DMS53 (cell line): ENCODE data around the gene VAV1.

ENCODE experiments used
- DNase-seq: peaks from one replicate; lab custom pipeline; 2025; lab: John Stamatoyannopoulos, UW

The VAV1 gene, protein sequence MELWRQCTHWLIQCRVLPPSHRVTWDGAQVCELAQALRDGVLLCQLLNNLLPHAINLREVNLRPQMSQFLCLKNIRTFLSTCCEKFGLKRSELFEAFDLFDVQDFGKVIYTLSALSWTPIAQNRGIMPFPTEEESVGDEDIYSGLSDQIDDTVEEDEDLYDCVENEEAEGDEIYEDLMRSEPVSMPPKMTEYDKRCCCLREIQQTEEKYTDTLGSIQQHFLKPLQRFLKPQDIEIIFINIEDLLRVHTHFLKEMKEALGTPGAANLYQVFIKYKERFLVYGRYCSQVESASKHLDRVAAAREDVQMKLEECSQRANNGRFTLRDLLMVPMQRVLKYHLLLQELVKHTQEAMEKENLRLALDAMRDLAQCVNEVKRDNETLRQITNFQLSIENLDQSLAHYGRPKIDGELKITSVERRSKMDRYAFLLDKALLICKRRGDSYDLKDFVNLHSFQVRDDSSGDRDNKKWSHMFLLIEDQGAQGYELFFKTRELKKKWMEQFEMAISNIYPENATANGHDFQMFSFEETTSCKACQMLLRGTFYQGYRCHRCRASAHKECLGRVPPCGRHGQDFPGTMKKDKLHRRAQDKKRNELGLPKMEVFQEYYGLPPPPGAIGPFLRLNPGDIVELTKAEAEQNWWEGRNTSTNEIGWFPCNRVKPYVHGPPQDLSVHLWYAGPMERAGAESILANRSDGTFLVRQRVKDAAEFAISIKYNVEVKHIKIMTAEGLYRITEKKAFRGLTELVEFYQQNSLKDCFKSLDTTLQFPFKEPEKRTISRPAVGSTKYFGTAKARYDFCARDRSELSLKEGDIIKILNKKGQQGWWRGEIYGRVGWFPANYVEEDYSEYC

DNA sequence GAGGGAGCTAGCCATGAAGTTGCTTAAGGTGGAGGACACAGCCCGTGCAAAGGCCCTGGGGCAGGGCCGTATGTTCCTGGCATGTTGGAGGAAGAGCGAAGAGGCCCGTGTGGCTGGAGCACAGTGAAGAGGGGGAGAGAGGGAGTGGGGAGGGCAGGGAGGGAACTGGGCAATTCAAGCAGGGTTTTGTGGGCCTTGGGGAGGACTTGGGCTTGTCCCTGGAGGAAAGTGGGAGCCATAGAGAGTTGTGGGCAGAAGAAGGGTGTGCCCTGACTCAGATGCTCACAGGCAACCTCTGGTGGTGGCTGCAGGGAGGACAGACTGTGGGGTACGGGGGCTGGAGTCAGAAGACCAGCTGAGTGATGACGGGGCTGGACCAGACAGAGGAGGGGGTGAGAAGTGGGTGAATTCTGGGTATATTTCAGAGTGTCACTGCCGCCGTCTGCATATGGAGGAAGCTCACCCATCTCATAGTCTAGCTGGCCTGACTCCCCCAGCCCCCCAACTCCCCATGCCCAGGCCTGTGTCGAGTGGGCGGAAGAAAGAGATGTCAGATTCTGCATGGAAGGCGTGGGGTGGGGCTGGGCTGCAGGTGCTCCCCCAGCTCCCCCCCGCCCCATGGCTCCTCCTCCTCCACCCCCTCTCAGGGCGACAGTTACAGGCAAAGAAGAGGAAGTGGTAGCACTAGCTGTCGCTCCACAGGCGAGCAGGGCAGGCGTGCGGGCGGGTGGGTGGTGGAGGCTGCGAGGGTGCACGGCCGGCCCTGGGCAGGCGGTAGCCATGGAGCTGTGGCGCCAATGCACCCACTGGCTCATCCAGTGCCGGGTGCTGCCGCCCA, at the start of gene VAV1:
Gene VAV1 (plus strand): TSS at position 681 of the 838 bp plus-strand sequence. CDS start 100 bp downstream, at position 781.
- DNase-seq = no peak

DNA sequence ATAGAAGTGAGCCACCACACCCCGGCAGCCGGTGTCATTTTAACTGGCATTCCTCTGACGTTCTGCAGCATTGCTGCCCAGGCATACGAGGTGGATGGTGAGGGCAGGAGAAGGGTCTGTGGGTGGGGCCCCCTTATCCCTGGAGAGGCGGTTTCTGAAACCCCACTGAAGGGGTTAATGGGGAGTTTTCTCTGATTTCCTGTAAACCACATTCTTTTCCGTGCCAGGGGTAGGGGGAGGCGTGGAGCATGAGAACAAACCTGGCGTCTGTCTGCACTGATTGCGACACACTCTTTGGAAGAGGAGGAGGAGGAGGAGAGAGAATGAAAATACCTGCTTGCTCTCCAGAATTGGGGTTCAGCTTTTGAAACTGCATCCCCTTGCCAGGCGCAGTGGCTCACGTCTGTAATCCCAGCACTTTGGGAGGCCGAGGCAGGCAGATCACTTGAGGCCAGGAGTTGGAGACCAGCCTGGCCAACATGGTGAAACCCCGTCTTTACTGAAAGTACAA, 49.3 kb upstream of the VAV1 start:
- DNase-seq = no peak

DNA sequence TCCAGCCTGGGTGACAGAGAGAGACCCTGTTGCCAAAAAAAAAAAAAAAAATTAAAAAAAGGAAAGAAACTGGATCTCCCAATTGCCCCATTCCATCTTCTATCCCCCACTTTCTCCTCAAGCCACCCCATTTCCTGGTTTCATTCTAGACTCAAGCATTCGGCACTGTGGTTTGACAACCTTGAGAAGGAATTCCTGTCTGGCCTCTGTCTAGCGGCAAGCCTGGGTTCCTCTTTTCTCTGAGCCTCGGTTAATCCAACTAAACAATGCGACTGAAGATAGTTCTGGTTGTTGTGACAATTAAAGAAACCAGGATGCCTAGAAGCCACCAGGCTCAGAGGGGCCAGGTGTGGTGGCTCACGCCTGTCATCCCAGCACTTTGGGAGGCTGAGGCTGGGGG, 48.8 kb upstream of the VAV1 start:
- DNase-seq = no peak

DNA sequence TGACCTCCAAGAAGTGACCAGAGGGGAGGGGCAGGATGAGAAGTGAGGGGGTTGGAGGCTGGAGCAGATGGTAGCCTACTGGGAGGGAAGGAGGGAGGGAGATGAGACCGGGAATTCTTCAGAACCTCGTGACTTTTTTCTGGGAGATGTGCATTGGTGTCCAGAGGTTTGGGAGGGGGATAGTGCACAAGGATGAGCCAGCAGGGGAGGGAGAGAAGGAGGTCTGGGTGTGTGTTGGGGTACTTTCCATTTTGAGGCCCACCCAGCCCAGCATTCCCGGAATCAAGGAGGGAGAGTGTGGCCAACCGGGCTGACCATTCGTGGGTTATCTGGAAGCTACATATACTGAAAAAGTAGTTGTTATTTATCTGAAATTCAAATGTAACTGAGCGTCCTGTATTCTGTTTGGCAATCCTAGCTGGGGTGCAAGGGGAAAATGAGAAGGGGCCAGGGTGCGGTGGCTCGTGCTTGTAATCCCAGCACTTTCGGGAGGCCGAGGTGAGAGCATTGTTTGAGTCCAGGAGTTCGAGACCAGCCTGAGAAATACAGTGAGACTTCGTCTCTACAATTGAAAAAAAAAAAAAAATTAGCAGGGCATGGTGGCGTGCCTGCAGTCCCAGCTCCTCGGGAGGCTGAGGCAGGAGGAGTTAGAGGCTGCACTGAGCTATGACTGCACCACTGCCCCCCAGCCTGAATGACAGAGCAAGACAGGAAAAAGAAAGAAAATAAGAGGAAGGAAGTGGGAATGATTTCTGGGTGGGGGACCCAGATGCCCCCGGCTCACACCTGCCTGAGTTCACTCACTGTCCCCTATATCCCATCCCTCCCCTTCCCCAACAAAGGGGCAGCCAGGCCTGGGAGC, 47.6 kb upstream of the VAV1 start:
- no peak for DNase-seq

DNA sequence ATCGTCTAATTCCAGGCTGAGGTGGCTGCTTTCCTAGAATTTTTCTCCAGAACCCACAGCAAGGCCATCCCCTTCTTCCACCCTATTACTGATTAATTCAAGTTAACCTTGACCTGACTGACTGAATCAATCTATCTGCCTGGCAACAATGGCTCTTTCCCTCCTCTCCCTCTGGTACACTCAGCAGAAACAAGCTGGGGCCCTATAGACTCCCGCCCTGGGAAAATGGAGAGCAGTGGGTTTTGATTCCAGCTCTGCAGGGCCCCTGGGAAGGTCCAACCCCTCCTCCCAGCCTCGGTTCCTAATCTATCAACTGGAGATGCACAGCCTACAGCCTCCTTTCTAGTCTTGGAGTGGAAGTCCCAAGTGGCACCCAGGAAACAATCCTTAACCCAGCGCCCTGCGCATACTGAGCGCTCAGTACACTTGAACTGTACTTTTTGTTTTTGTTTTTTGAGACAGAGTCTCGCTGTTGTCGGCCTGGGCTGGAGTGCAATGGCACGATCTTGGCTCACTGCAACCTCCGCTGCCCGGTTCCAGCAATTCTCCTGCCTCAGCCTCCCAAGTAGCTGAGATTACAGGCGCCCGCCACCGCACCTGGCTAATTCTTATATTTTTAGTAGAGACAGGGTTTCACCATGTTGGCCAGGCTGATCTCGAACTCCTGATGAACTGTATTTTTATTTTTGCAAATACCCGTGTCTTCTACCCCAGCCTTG, 46.8 kb upstream of the VAV1 start:
- DNase-seq = no peak

DNA sequence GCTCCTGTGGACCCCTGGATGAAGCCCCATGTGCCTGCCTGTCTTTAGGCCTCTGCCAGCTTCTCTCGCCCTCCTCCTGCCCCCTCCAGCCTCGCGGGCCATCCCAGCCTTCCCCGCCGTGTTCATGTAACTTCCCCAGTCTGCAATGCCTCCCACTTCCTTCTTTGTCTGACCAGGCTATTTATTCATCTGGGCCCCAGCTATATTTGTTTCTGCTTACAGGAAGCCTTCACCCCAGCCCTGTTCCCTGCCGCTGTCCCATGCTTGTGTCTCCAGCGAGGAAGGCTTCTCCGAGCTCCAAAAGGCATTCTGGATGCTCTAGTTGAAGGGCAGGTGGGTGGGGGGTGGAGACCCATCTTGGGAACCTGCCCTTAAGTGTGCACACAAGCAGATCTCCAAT, 44.2 kb upstream of the VAV1 start:
- DNase-seq = peak; percentile 12

DNA sequence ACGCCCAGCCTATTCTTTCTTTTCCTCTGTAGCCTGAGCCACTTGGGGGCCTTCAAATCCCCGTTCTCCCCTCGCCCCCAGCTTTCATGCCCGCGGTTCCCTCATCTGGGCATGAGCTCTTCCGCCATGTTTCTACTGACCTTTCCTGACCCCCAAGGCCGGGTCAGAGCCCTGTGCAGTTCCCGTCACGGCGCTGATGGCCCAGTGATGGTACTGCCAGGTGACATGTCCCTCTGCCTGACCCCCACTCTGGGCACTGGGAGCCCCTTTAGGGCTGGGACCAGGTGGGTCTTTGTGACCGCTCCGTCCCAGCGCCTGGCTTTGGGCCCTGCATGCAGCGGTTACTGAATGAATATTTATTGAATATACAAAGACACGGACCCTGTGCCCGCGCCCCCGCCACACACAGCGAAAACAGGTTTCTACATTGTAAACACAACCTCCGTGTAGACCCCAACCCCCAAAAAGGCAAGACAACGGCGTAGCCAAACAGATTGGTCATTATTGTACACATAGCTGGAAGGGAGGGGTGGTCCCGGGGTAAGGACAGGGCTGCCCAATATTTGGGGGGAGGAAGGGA, 42.8 kb upstream of the VAV1 start:
- no peak for DNase-seq

DNA sequence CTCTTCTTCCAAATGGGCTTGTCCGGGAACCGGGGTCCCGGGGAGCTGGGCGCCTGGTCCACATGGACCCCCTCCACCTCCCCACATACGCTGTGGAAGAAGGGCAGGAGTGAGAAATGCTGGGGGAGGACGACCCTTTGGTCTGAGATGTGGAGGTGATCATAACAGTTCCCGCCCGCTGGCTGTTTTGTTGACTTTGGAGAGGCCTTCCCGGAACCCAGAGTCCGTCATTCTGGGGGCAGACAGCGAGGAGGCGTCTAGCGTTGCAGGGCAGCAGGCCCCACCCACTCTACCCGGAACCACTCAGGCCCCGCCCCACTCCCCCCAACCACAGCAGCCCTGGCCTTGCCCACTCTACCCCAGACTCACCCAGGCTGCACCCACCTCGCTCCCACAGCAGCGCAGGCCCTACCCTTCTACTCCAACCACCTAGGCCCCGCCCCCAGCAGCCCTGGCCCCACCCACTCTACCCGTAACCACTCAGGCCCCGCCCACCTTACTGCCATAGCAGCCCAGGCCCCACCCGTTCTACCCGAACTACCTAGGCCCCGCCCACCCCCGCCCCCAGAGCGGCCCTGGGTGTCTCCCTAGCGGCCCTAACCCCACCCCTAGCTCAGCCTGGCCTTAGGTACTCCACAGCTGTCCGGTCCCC, 42.2 kb upstream of the VAV1 start:
- no peak for DNase-seq

DNA sequence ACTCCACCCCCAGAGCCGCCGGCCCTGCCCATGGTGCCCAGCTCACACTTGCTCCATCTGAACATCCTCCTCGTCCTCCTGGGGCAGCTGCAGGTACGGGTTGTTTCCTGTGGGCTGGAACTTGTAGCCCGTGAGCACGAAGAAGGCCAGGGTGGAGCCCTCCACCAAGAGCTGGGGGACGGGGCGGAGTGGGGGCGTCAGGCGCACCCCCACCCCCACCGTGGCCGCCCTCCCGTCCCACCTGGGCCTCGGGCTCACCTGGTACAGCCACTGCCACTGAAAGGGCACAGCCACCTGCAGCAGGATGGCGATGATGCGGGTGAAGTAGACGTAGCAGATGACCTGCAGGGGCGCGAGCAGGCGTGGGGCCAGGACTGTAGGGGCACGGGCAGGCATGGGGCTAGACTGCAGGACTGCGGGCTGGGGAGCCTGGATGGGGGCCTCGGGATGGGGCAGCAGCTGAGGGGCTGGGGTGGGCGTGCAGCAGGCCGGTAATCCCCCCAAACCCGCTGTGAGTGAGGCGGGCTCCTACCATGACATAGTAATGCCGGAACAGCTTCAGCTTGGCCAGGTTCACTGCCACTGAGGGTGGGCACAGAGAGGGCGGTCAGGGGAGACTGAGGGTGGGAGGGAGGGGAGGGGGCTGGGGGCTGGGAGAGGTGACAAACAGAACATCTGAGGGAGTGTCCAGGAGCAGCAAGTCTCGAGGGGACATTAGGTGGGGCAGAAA, 41.4 kb upstream of the VAV1 start:
- no peak for DNase-seq

DNA sequence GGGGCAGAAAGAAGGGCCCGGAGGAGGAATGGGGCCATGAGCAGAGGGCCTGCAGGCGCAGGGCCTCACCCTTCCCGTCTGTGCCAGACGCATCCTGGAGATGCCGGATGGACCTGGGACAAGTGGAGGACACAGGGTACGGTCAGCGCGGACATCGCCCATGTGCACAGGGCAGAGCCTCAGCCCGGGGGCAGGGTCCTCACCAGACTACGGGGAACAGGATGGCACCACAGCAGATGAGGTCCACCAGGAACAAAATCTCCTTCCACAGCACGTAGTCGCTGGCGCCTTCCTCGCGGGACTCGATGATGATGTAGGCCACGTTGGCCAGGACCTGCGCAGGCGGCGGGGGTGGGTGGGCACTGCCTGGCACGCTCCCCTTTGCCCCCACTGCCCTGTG, 40.7 kb upstream of the VAV1 start:
- DNase-seq = no peak

DNA sequence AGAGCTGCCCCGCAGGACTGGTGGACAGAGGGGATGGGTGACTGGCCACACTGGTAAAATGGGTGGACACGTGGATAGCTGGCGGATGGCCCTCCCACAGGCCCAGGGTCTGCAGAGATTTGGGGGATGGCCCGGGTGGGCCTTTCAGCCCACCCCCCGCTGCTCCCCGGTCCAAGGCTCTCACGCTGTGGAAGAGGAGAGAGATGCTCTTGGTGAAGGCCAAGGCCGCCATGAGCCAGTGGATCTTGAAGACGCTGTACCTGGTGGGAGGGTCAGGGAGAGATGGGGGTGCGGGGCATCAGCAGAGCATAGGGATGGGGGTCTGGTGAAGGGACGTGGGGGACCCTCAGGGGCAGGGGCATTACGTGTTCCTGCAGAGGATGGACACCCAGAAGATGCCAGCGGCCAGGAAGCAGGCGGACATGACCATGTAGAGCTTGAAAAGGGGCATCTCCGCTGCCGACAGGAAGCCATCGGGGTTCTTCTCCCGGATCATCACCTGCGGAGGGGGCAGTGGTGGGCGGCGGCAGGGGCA, 39.6 kb upstream of the VAV1 start:
- no peak for DNase-seq

DNA sequence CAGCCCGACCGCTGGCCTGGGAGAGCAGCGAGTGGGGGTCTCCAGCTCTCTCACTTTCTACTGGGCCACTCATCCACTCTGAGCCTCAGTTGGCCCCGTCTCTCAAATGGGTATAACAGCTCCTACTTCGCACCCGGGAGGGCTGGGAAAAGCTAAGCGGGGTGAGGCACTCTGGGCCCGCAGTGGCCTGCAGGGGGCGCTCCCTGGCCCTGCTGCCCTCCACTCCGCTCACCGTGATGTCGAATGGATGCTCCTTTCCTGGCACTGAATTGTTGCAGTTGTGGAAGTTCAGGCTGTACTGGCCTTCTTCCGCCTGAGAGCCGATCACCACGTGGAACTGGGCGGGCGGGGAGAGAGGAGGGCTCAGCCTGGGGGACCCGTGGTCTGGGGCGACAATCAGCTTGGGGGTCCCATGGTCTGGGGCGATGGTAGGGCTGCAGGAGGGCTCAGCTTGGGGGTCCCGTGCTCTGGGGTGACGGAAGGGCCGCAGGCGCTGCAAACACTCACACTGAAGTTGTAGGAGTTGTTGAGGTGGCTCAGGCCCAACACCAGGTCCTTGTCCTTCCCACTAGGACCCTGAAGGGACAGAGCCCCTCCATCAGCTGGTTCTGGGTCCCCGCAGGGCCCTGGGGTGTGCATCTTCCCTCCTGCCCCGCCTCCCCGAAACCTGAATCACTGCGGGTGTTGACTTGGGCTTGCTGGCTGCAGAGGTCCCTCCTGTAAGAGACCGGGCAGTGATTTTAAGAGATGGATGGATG, 39.0 kb upstream of the VAV1 start:
- DNase-seq = no peak

DNA sequence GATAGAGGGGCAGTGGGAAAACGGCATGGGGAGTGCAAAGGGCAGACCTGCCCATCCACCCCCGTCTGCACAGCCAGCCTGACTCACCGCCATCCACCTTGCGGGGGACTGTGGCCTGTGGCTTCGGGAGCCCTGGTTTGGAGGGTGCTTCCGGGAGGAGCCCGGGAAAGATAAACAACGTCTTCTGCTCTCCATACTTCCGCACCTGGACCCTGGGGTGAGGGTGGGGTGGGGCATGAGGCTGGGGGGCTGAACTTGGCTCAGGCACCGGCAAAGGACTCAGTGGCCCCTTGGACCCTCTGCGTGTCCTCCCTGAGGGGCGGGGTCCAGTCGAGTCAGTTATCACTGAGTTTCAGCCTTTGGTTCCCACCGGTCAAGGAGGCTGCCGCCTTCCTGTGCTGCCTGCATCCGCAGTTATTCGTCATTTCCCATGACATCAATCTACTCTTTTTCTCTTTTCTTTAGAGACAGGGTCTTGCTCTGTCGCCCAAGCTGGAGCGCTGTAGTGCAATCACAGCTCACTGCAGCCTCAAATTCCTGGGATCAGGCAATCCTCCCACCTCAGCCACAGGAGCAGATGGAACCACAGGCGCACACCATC, 38.3 kb upstream of the VAV1 start:
- no peak for DNase-seq

DNA sequence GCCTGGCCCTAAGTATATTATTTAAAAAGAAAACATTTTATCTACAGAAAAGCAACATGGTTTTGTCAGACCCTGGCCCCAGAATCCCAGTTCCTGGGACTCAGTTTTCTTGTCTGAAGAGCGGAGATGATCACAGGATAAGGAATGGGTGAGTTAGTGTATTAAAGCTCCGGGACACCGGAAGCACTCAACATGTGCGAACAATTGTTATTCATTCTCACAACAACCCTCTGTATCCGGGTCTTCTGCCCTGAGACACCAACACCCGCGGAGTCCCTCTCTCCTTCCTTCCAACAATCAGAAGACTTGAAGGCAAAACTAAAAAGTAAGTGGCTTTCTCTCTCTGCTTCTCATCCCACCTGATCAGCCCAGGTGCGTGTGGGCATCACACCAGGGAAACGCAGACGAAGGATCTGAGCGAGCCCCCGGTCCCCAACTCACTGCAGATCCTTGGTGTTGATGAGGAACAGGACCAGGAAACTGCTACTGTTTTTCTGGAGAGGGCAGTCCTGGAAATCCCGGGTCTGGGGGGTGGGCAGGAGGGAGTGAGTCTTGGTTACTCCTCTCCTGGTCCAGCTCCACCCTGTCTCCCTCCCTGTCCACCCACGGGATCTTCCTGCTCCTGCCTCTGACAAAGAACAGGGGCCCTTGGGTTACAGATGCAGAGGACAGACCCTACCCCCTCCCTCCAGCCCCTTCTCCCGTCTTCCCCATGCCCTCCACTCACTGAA, 37.2 kb upstream of the VAV1 start:
- DNase-seq = no peak

DNA sequence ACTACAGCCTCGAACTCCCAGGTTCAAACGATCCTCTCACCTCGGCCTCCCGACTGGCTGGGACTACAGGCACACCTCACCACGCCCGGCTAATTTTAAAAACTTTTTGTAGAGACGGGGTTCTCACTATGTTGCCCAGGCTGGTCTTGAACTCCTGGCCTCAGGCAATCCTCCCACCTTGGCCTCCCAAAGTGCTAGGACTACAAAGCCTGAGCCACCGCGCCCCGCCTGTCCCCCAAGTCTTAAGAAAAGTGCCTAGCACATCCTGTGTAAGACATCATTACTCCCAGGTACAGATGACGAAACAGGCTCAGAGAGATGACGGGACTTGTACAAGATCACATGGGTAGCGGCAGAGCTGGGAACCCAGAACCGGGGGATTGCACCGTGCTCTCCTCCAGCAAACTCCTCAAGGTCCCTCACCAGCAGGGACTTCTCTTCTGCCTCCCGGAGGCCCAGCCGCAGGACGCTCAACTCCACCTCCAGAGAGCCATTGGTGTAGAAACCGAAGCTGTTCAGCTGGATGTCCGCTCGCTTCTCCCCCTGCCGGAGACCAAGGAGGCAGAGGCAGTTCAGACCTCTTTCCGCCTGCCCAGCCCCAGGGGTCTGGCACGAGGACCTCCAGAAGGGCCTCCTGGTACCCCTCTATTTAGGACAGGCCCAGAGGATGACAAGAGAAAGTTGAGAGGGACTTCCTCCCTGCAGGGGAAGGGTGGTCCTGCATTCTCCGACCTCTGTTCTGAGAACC, 36.2 kb upstream of the VAV1 start:
- DNase-seq = peak; percentile 35

DNA sequence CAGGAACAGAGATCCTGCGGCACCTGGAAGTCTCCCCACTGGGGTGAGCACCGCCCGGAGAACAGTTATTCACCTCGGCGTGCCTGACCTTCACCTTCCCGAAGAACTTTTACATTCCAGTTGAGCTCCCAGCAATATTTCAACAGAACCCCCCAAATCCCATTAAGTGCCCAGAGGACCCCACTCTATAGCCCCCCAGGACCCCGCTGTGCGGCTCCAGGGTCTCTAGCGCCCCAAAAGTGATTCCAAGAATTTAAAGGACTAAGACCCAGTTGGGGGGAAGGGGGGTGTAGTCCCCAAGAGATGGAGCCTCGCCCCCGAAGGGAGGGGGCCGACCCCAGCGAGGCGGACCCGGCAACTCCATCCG, 35.6 kb upstream of the VAV1 start:
- DNase-seq = no peak
